Activated CD8-positive, alpha-beta memory T cell treated with anti-CD3 and anti-CD28 coated beads, Interleukin-2, amount 10 ng/mL, durations not matched to agents 7 days and 5 days (primary cell): Measurements from ENCODE around the gene MRFAP1L1. TPM values are rescaled to one million over a fixed set of nuclear protein-coding genes. Genes with fewer than 3 reads are reported as not detected.
"Not testable (repeated sequence)": the region's sequence is repeated elsewhere in the genome, so short reads cannot be mapped to it uniquely, and the experiment has no call there.

Source experiments
- ATAC-seq: fragments of 150-1000 bp; cut with Tn5 transposase; one replicate; pipeline ENCODE4 v1.10.0; 2021; ENCODE audit warnings: moderate library complexity
- CTCF ChIA-PET: fragments of 350-600 bp; sonication (Branson Sonifier 250); formaldehyde crosslinking; loops from one replicate; lab custom pipeline; 2021; ENCODE audit warnings: antibody characterized with exemption; lab: Charles Lee
- DNase-seq: peaks from one replicate; pipeline ENCODE4 v3.0.0-alpha.2; 2020
- H3K27ac Mint-ChIP-seq: one replicate; pipeline ENCODE4 v1.8.0; 2021; ENCODE audit warnings: mild to moderate bottlenecking, mixed read lengths
- H3K27me3 Mint-ChIP-seq: one replicate; pipeline ENCODE4 v1.8.0; 2021; ENCODE audit warnings: mixed read lengths
- H3K36me3 Mint-ChIP-seq: one replicate; pipeline ENCODE4 v1.8.0; 2021; ENCODE audit warnings: mild to moderate bottlenecking, mixed read lengths
- H3K4me1 Mint-ChIP-seq: one replicate; pipeline ENCODE4 v1.8.0; 2021; ENCODE audit warnings: mixed read lengths
- H3K4me3 Mint-ChIP-seq: one replicate; pipeline ENCODE4 v1.8.0; 2021; ENCODE audit warnings: mild to moderate bottlenecking, moderate library complexity, mixed read lengths
- H3K9me3 Mint-ChIP-seq: one replicate; pipeline ENCODE4 v1.8.0; 2022; ENCODE audit warnings: low read depth, mixed read lengths
- total RNA-seq, 2 experiments: library from RNA; stranded (reverse); gene quantifications; one replicate each; pipeline ENCODE4 v1.2.3, GENCODE V29; 2021

The MRFAP1L1 gene
- total RNA-seq, 2 experiments from 2014 or later = 60.7 to 61.9 TPM

DNA sequence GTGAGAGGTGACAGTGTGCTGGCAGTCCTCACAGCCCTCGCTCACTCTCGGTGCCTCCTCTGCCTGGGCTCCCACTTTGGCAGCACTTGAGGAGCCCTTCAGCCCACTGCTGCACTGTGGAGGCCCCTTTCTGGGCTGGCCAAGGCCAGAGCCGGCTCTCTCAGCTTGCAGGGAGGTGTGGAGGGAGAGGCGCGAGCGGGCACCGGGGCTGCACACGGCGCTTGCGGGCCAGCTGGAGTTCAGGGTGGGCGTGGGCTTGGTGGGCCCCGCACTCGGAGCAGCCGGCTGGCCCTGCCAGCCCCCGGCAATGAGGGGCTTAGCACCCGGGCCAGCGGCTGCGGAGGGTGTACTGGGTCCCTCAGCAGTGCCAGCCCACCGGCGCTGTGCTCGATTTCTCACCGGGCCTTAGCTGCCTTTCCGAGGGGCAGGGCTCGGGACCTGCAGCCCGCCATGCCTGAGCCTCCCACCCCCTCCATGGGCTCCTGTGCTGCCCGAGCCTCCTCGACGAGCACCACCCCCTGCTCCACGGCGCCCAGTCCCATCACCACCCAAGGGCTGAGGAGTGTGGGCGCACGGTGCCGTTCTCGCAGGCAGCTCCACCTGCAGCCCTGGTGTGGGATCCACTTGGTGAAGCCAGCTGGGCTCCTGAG is 37.0 kb downstream of the MRFAP1L1 start:
- H3K36me3 Mint-ChIP-seq = peaks cover 30% of the 10 kb centered on the region
- ATAC-seq, DNase-seq, H3K4me3 Mint-ChIP-seq, H3K27me3 Mint-ChIP-seq, H3K9me3 Mint-ChIP-seq, H3K27ac Mint-ChIP-seq: not testable (repeated sequence)
- CTCF ChIA-PET = interaction anchor here (1.4 to 6.9 kb wide), 9 partner anchors 10 to 398 kb away, joined by 6 to 104 read pairs (median 16); partner anchors contain the start of genes BLOC1S4, MRFAP1 and TADA2B
- H3K4me1 Mint-ChIP-seq = peaks cover 38% of the 10 kb centered on the region

DNA sequence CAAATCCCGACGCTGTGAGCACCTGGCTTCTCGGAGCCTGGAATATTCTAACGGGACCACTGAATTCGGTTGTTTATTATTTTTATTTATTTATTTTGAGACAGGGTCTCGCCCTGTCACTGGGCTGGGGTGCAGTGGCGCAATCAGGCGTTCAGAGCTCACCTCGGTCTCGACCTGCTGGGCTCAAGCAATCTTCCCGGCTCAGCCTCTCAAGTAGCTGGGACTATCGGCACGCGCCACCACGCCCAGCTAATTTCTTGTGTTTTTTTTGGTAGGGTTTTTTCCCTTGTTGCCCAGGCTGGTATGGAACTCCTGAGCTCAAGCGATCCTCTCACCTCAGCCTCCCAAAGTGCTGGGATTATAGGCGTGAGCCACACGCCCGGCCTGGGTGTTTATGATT is 37.5 kb downstream of the MRFAP1L1 start:
- Mint-ChIP-seq H3K27ac (no peak overlapping the region), H3K27me3 (no peaks in the 10 kb centered on the region), H3K4me1 (peaks cover 32% of the 10 kb centered on the region), H3K9me3 (no peaks in the 10 kb centered on the region), H3K4me3 (no peak overlapping the region), H3K36me3 (peaks cover 24% of the 10 kb centered on the region)
- DNase-seq = no peak
- ATAC-seq = no peak
- CTCF ChIA-PET = interaction anchor here (1.0 to 6.9 kb wide), 4 partner anchors 9 to 30 kb away, joined by 3 to 87 read pairs (median 22); partner anchors contain the start of gene MRFAP1

DNA sequence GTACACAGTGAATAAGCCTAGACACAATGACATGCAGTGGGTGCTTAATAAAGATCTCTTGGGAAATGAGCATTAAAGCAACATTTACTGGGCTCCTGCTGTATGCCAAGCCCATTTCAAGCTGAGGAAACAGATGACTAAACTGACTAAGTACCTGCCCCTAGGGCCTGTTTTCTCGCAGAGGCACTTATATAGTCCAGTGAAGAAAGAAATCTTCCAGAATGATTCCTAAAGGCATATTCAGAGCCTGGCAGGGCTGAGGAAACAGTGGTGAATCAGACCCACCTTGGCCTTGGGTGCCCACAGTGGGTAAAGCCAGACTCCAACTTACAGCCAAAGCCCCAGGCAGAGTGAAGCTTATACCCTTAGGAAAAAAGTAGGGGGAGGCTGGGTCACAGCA is 38.0 kb downstream of the MRFAP1L1 start:
- ATAC-seq (no peak), DNase-seq (no peak)
- Mint-ChIP-seq H3K4me3 (no peak overlapping the region), H3K4me1 (peaks cover 28% of the 10 kb centered on the region), H3K36me3 (peaks cover 20% of the 10 kb centered on the region), H3K27ac (no peak overlapping the region), H3K9me3 (no peaks in the 10 kb centered on the region), H3K27me3 (no peaks in the 10 kb centered on the region)
- CTCF ChIA-PET = interaction anchor here (1.0 to 6.9 kb wide), 4 partner anchors 9 to 30 kb away, joined by 3 to 87 read pairs (median 22); partner anchors contain the start of gene MRFAP1

DNA sequence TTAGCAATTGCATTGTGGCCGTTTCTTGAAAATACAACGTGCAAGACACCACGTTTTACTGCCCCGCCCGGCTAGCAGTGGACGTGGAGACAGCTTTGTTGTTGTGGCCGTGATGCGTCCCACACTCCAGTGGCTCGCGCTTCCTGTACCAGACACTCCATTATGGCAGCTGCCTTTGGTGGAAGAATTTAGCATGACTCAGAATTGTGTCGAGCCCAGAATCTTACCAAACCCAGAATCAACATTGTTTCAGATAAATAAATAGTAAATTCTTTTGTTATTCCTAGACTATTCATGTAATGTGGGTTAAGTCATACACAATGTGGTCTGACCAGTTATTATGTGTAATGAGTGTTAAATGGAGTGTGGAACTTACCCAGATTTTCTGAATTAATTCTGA is 41.3 kb downstream of the MRFAP1L1 start:
- H3K4me1 Mint-ChIP-seq = peaks cover 4% of the 10 kb centered on the region
- peaks cover 6% of the 10 kb centered on the region for H3K27me3 Mint-ChIP-seq
- DNase-seq (no peak), ATAC-seq (no peak)
- no peaks in the 10 kb centered on the region for H3K9me3 Mint-ChIP-seq
- H3K27ac Mint-ChIP-seq = no peak overlapping the region
- CTCF ChIA-PET = no interaction called here
- H3K4me3 Mint-ChIP-seq = no peak overlapping the region
- peaks cover 1% of the 10 kb centered on the region for H3K36me3 Mint-ChIP-seq

DNA sequence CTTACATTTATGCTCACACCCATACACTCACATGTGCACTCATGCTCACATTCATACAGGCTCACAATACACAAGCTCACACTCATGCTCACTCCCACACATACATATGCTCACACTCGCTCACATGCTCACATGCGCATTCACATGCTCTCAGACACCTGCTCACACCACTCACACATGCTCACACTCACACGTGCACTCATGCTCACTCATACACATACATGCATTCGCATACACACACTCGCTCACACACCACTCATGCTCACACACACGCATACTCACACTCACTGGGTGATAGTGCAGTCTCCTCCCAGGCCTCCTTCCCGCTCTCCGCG is 44.4 kb downstream of the MRFAP1L1 start:
- H3K4me1 Mint-ChIP-seq = no peaks in the 10 kb centered on the region
- no peaks in the 10 kb centered on the region for H3K9me3 Mint-ChIP-seq
- ATAC-seq (no peak), DNase-seq (no peak)
- H3K27ac Mint-ChIP-seq = no peak overlapping the region
- H3K36me3 Mint-ChIP-seq = no peaks in the 10 kb centered on the region
- H3K4me3 Mint-ChIP-seq = no peak overlapping the region
- CTCF ChIA-PET = no interaction called here
- peaks cover 32% of the 10 kb centered on the region for H3K27me3 Mint-ChIP-seq

DNA sequence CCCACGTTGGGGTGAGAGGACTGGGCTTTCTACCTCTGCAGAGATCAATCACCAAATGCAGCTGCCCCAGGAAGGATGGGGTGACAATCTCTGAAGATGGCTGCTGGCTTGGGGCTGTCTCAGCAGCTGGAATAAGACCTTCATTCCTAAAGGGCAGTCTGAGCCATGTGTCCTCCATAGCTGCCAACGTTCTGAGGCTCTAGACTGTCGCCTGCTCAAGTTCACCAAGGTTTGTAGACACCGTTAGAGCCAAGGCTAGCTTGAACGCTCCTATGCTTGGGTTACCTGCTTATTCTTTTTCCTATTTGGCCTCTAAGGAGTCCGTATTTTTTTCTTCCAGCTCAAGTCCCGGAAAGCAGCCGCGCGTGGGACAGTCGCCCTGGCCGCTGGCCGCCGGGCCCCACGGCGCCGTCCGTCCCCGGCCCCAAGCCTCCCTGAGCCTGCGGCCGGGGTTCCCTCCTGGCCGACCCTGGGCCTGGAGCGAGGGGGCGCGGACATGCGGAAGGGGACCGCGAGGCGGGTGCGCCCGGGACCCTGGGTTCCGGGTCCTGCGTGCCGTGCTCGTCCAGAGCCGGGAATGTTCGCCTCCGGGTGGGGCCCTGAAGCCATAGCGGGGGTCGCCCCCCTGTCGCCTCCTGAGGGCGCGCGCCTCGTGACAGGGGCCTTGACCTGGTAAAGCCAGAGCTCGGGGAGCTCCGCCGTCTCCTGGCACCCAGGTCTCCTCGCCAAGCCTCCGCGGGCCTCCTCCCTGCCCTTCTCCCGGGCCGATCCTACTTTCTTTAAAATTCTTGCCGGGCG is 45.9 kb downstream of the MRFAP1L1 start:
- H3K4me3 Mint-ChIP-seq = no peak overlapping the region
- peaks cover 5% of the 10 kb centered on the region for H3K4me1 Mint-ChIP-seq
- H3K9me3 Mint-ChIP-seq = no peaks in the 10 kb centered on the region
- H3K27me3 Mint-ChIP-seq = peaks cover 43% of the 10 kb centered on the region
- DNase-seq = no peak
- ATAC-seq = no peak
- no peak overlapping the region for H3K27ac Mint-ChIP-seq
- no peaks in the 10 kb centered on the region for H3K36me3 Mint-ChIP-seq
- CTCF ChIA-PET = interaction anchor here (0.6 to 4.4 kb wide), 6 partner anchors 9 to 210 kb away, joined by 3 to 16 read pairs (median 4); partner anchors contain the start of gene PPP2R2C

DNA sequence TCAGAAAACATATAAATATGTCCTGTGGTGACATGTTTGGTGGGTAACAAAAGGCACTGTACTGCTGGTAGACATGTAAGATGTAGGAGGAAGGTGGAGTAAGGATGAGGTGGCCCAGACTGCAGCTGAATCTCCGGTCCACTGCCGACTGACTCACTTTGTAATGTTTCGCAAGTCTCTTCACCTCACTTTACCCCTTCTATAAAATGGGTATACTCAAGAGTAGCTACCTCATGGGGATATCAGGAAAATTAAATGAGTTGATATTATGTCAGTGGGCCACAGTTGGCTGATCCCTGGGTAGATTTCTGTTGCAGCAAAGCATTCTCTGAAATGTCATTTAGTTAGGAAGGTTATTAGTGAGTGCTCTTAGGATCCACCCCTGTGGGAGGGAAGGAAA is 47.1 kb downstream of the MRFAP1L1 start:
- H3K4me3 Mint-ChIP-seq = no peak overlapping the region

DNA sequence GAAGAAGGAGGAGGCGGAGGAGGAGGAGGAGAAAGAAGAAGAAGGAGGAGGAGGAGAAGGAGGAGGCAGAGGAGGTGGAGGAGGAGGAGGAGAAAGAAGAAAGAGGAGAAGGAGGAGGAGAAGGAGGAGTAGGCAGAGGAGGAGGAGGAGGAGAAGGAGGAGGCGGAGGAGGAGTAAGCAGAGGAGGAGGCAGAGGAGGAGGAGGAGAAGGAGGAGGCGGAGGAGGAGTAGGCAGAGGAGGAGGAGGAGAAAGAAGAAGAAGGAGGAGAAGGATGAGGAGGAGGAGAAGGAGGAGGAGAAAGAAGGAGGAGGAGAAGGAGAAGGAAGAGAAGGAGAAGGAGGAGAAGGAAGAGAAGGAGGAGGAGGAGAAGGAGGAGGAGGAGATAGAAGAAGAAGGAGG is 49.2 kb downstream of the MRFAP1L1 start:
- no peaks in the 10 kb centered on the region for H3K36me3 Mint-ChIP-seq
- no peak overlapping the region for H3K4me3 Mint-ChIP-seq
- no peak for DNase-seq
- H3K27ac Mint-ChIP-seq = no peak overlapping the region
- no peak for ATAC-seq
- no peaks in the 10 kb centered on the region for H3K9me3 Mint-ChIP-seq
- H3K4me1 Mint-ChIP-seq = peaks cover 8% of the 10 kb centered on the region
- peaks cover 46% of the 10 kb centered on the region for H3K27me3 Mint-ChIP-seq
- CTCF ChIA-PET = interaction anchor here (1.2 to 2.2 kb wide), 2 partner anchors 14 to 214 kb away, joined by 3 to 11 read pairs; a partner anchor contains a TSS

More for the DNA sequence above, 47.1 kb downstream of the MRFAP1L1 start:
- DNase-seq (no peak), ATAC-seq (no peak)
- Mint-ChIP-seq H3K36me3 (no peaks in the 10 kb centered on the region), H3K27ac (no peak overlapping the region), H3K9me3 (no peaks in the 10 kb centered on the region), H3K27me3 (peaks cover 46% of the 10 kb centered on the region), H3K4me1 (peaks cover 8% of the 10 kb centered on the region)
- CTCF ChIA-PET = interaction anchor here (1.6 to 4.4 kb wide), 2 partner anchors 10 to 22 kb away, joined by 4 to 16 read pairs; partner anchors contain the start of gene MRFAP1

DNA sequence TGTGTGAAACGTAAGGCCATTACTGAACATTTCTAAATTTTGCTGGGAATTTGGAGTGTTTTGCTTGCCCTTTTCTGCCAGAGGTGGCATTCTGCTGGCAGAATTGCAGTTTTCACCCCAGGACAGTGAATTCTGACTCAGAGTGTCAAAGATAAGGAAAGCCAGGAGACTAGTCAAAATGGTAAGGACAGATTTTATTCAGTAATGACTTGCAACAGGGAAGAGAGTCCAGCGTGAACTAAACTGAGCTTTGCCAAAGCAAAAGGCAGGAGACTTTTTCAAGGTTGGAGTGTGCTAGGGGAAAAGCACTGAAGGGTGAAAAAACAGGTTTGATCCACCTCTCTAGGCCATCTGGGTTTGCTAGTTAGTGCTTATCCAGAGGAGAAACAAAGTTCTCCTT is 49.8 kb downstream of the MRFAP1L1 start:
- Mint-ChIP-seq H3K27me3 (peaks cover 46% of the 10 kb centered on the region), H3K4me3 (no peak overlapping the region)
- CTCF ChIA-PET = interaction anchor here (1.2 to 2.2 kb wide), 5 partner anchors 14 to 214 kb away, joined by 3 to 11 read pairs (median 4); partner anchors contain the start of genes BLOC1S4, MAN2B2 and MRFAP1

DNA sequence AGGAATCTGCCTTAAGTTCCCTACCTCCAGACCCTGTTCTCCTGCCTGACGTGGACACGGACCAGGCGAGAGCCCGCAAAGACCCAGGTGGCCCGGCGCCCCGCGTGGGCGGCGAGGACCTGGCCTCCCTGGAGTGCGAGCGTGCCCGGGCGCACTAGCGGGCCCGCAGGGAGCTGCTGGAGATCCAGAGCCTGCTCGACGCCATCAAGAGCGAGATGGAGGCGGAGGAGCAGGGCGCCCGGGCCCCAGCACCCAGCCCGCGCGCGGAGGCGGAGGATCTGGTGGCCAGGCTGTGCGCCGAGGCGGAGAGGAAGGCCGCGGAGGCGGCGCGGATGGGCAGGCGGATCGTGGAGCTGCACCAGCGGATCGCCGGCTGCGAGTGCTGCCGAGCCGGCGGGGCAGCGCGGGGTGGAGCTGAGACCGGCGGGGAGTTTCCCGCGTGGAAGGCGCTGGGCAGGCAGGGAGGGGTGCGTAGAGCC is 51.0 kb downstream of the MRFAP1L1 start:
- no peak overlapping the region for H3K27ac Mint-ChIP-seq
- peak overlapping the region; percentile 67 for H3K4me3 Mint-ChIP-seq
- H3K36me3 Mint-ChIP-seq = no peaks in the 10 kb centered on the region
- CTCF ChIA-PET = interaction anchor here (0.8 to 2.2 kb wide), 8 partner anchors 11 to 425 kb away, joined by 3 to 11 read pairs (median 3); partner anchors contain the start of genes BLOC1S4, MAN2B2 and MRFAP1
- DNase-seq (peak; percentile 54), ATAC-seq (peak; percentile 88)
- no peaks in the 10 kb centered on the region for H3K9me3 Mint-ChIP-seq
- peaks cover 43% of the 10 kb centered on the region for H3K27me3 Mint-ChIP-seq
- peaks cover 8% of the 10 kb centered on the region for H3K4me1 Mint-ChIP-seq

More for the DNA sequence above, 49.8 kb downstream of the MRFAP1L1 start:
- no peaks in the 10 kb centered on the region for H3K36me3 Mint-ChIP-seq
- no peak overlapping the region for H3K27ac Mint-ChIP-seq
- H3K9me3 Mint-ChIP-seq = no peaks in the 10 kb centered on the region
- DNase-seq = no peak
- ATAC-seq = no peak
- H3K4me1 Mint-ChIP-seq = peaks cover 8% of the 10 kb centered on the region

DNA sequence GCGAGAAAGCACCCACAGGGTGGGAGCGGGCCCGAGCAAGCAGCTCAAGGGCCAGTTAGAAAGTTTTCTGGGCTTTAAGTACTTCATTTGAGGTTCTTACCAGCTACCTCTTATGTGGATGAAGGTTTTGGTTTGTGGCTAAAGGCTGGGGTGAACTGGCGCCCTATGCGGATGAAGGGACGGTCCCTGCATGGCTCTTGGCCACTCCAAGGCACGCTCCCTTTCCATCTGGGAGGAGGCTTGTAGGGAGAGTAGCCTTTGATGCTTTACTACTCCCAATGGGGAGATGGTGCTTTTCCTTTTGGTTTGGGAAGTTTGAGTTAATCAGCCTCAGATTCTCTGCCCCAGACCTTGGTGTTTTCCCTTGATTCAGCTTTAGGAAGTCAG is 51.5 kb downstream of the MRFAP1L1 start:
- DNase-seq (no peak), ATAC-seq (no peak)
- Mint-ChIP-seq H3K4me1 (peaks cover 8% of the 10 kb centered on the region), H3K4me3 (peak overlapping the region; percentile 67), H3K9me3 (no peaks in the 10 kb centered on the region), H3K36me3 (no peaks in the 10 kb centered on the region), H3K27ac (no peak overlapping the region), H3K27me3 (peaks cover 38% of the 10 kb centered on the region)
- CTCF ChIA-PET = interaction anchor here (1.2 to 1.7 kb wide), 5 partner anchors 10 to 425 kb away, joined by 3 to 5 read pairs (median 3); partner anchors contain the start of genes BLOC1S4 and MAN2B2
